Activated CD8-positive, alpha-beta T cell treated with anti-CD3 and anti-CD28 coated beads for 36 hours (primary cell): ENCODE results near the gene TMEM129. TPM values are rescaled to one million over a fixed set of nuclear protein-coding genes. Genes with fewer than 3 reads are reported as not detected.
A peak's percentile ranks its signal among the peaks of the same experiment; 100 is the strongest.

Experiments used
- ATAC-seq: fragments of 200-7000 bp; cut with Tn5 transposase; one replicate; pipeline ENCODE4 v1.10.0; 2021; ENCODE audit warnings: mild to moderate bottlenecking, moderate library complexity
- CTCF ChIA-PET: fragments of 350-600 bp; sonication (Branson Sonifier 250); formaldehyde crosslinking; loops from one replicate; lab custom pipeline; 2021; ENCODE audit warnings: antibody characterized with exemption; lab: Charles Lee
- POLR2A ChIA-PET: fragments of 350-600 bp; sonication (Branson Sonifier 250); formaldehyde crosslinking; loops from one replicate; lab custom pipeline; 2021; ENCODE audit warnings: antibody characterized with exemption; lab: Charles Lee
- DNase-seq: peaks from one replicate; pipeline ENCODE4 v3.0.0-alpha.2; 2020
- H3K27ac Mint-ChIP-seq: one replicate; pipeline ENCODE4 v1.8.0; 2021; ENCODE audit warnings: mild to moderate bottlenecking, mixed read lengths
- H3K27me3 Mint-ChIP-seq: one replicate; pipeline ENCODE4 v1.8.0; 2021; ENCODE audit warnings: mixed read lengths
- H3K36me3 Mint-ChIP-seq: one replicate; pipeline ENCODE4 v1.8.0; 2021; ENCODE audit warnings: low read depth, mixed read lengths
- H3K4me1 Mint-ChIP-seq: one replicate; pipeline ENCODE4 v1.8.0; 2021; ENCODE audit warnings: low read depth, mixed read lengths
- H3K4me3 Mint-ChIP-seq: one replicate; pipeline ENCODE4 v1.8.0; 2021; ENCODE audit warnings: mild to moderate bottlenecking, moderate library complexity, mixed read lengths
- H3K9me3 Mint-ChIP-seq: one replicate; pipeline ENCODE4 v1.8.0; 2021; ENCODE audit warnings: mixed read lengths
- CTCF ChIP-seq: fragments of 200-600 bp; IDR thresholded peaks from one replicate; pipeline ENCODE4 v1.8.0; 2022; ENCODE audit warnings: antibody characterized with exemption, mild to moderate bottlenecking
- intact Hi-C: fragments of 100-400 bp; cut with micrococcal nuclease; formaldehyde crosslinking; loops from one replicate; pipeline ENCODE4 v1.10.0; 2022
- total RNA-seq, 2 experiments: library from RNA; stranded (reverse); gene quantifications; one replicate each; pipeline ENCODE4 v1.2.3, GENCODE V29; 2021

TMEM129 gene
- total RNA-seq, 2 experiments from 2014 or later, result 17.8 to 18.2 TPM

DNA sequence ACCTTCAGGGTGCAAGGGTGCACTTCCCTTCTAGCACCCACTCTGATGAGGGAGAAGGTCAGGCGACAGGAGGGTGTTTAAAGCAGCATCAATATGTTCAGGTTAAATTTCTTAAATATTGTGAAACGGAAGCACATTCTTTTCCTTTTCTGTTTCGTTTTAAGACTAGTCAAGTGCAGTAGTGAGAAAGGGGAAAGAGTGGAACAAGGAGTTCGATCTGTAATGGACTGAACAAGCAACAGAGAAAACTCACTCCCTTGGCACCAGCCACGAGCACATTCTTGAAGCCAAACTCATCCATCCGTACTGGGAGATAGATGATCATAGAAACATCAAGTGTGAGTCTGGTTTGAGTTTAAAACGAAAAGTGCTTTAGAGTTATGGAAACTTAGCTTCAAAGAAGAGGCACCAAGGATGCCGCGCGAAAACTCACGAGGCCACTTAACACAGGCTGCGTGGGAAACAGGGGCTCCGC lies 37.8 kb downstream of the TMEM129 start:
- peak overlapping the region; percentile 69 for H3K27ac Mint-ChIP-seq
- DNase-seq (no peak), ATAC-seq (no peak)
- no peaks in the 10 kb centered on the region for H3K9me3 Mint-ChIP-seq
- peaks cover 11% of the 10 kb centered on the region for H3K4me1 Mint-ChIP-seq
- CTCF ChIA-PET, result interaction anchor here (0.7 to 2.9 kb wide), 4 partner anchors 10 to 581 kb away, joined by 3 to 20 read pairs (median 6); no protein-coding TSS in a partner anchor
- no peak for TF ChIP-seq CTCF
- POLR2A ChIA-PET, result interaction anchor here (0.6 to 1.7 kb wide), 2 partner anchors 38 to 910 kb away, joined by 3 to 5 read pairs; partner anchors contain the start of genes TACC3 and TMEM129
- H3K27me3 Mint-ChIP-seq, result no peaks in the 10 kb centered on the region
- no peaks in the 10 kb centered on the region for H3K36me3 Mint-ChIP-seq
- H3K4me3 Mint-ChIP-seq, result peak overlapping the region; percentile 76
- intact Hi-C loops, result no loop called here

GRCh38 chr4:1682860-1683259 lies 38.3 kb downstream of the TMEM129 start:
- ChIA-PET POLR2A (interaction anchor here (0.6 to 1.7 kb wide), 2 partner anchors 38 to 909 kb away, joined by 3 to 5 read pairs; partner anchors contain the start of genes TACC3 and TMEM129), CTCF (interaction anchor here (0.7 to 2.9 kb wide), 4 partner anchors 11 to 582 kb away, joined by 3 to 20 read pairs (median 6); no protein-coding TSS in a partner anchor)
- ATAC-seq (no peak), DNase-seq (no peak)
- TF ChIP-seq CTCF, result no peak
- Mint-ChIP-seq H3K4me3 (peak overlapping the region; percentile 76), H3K9me3 (no peaks in the 10 kb centered on the region), H3K36me3 (no peaks in the 10 kb centered on the region), H3K27me3 (no peaks in the 10 kb centered on the region), H3K27ac (no peak overlapping the region), H3K4me1 (peaks cover 11% of the 10 kb centered on the region)
- intact Hi-C loops, result no loop called here

DNA sequence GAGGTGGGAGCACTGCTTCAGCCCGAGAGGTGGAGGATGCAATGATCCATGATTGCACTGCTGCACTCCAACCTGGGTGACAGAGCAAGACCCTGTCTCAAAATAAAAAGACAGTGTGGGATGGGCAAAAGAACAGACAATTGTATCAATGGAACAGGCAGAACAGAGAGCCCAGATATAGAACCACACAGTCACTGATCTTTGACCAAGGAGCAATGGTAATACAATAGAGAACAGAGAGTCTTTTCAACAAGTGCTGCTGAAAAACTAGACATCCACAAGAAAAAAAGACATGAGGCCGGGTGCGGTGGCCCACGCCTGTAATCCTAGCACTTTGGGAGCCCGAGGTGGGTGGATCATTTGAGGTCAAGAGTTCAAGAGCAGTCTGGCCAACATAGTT lies 42.9 kb downstream of the TMEM129 start:
- TF ChIP-seq CTCF, result no peak
- no peak overlapping the region for H3K27ac Mint-ChIP-seq
- no peak for ATAC-seq
- ChIA-PET CTCF (interaction anchor here (1.7 kb wide), 1 partner anchor 15 kb away, joined by 6 read pairs; no protein-coding TSS in a partner anchor), POLR2A (no interaction called here)
- peaks cover 8% of the 10 kb centered on the region for H3K4me1 Mint-ChIP-seq
- no peaks in the 10 kb centered on the region for H3K27me3 Mint-ChIP-seq
- no peaks in the 10 kb centered on the region for H3K9me3 Mint-ChIP-seq
- H3K4me3 Mint-ChIP-seq, result no peak overlapping the region
- intact Hi-C loops, result no loop called here
- DNase-seq, result no peak
- no peaks in the 10 kb centered on the region for H3K36me3 Mint-ChIP-seq

DNA sequence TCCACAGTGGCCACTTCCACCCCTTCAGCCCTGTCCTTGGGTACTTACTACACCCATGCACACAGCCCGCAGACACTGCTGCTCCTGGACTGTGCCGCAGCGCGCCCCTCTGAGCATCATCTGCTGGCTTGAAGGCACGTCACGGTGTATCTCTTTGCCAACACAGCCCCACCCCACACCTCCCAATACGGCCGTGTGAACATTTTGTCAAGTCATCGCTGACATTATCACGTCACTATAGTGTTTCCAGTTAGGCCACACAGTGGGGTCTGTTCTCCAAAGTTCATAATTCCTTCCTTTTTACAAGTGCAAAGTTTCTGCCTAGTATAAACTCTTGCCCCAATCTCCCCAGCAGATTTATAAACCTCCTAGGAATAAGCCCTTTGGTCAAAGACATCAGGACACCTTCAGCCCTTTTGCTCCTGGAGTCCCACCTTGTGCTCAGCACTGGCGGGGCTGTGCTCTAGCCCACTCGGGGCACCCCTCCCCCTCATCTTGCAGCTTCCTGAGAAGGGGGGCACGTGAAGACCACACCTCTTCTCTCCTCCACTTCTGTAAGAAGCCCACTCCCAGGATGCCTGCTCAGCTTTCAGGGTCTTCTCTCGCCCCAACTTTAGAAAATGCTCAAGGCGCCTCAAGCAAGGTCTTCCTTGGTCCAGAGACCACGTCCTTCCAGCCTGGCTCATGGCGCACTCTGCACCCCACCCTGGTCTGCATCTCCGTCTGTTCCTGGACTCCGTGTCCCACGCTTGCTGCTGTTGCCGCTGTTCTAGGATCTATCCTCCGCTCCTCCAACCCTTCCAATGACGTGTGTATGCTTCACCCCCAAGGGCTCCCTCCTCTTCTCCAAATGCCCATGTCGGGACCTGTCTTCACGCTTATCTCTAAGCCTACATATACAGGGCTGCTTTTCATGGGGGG lies 44.3 kb downstream of the TMEM129 start:
- no peak overlapping the region for H3K27ac Mint-ChIP-seq
- intact Hi-C loops, result no loop called here
- no peaks in the 10 kb centered on the region for H3K36me3 Mint-ChIP-seq
- DNase-seq (no peak), ATAC-seq (no peak)
- no peak overlapping the region for H3K4me3 Mint-ChIP-seq
- H3K27me3 Mint-ChIP-seq, result no peaks in the 10 kb centered on the region
- TF ChIP-seq CTCF, result no peak
- CTCF ChIA-PET, result interaction anchor here (1.7 kb wide), 1 partner anchor 17 kb away, joined by 6 read pairs; no protein-coding TSS in a partner anchor
- no peaks in the 10 kb centered on the region for H3K9me3 Mint-ChIP-seq
- H3K4me1 Mint-ChIP-seq, result no peaks in the 10 kb centered on the region
- POLR2A ChIA-PET, result interaction anchor here (1.0 kb wide), 1 partner anchor 15 kb away, joined by 3 read pairs; no protein-coding TSS in a partner anchor

GRCh38 chr4:1675802-1676137 lies 45.4 kb downstream of the TMEM129 start:
- intact Hi-C loops, result no loop called here
- CTCF ChIA-PET, result no interaction called here
- no peaks in the 10 kb centered on the region for H3K36me3 Mint-ChIP-seq
- H3K27ac Mint-ChIP-seq, result no peak overlapping the region
- no peak for TF ChIP-seq CTCF
- H3K4me1 Mint-ChIP-seq, result no peaks in the 10 kb centered on the region
- no peaks in the 10 kb centered on the region for H3K9me3 Mint-ChIP-seq
- POLR2A ChIA-PET, result interaction anchor here (1.0 kb wide), 1 partner anchor 16 kb away, joined by 3 read pairs; no protein-coding TSS in a partner anchor
- DNase-seq (no peak), ATAC-seq (no peak)
- no peaks in the 10 kb centered on the region for H3K27me3 Mint-ChIP-seq
- no peak overlapping the region for H3K4me3 Mint-ChIP-seq
